ENCODE data around the gene BRMS1. TPM values are rescaled to one million over a fixed set of nuclear protein-coding genes. Genes with fewer than 3 reads are reported as not detected.
"Not testable (repeated sequence)": the region's sequence is repeated elsewhere in the genome, so short reads cannot be mapped to it uniquely, and the experiment has no call there.

BRMS1 gene
- total RNA-seq, 1 experiment from 2014 or later = 93.5 TPM

GRCh38 chr11:66311965-66312548 is 32.8 kb downstream of the BRMS1 start:
- H3K4me1 ChIP-seq (ENCODE audit: insufficient read depth, low read length, poor library complexity, severe bottlenecking) = peaks cover 48% of the 10 kb centered on the region
- intact Hi-C loops (cut with micrococcal nuclease; ENCODE audit: unreplicated experiment) = loop anchor here (1.0 to 5.0 kb wide), 3 partner anchors 16 to 75 kb away; partner anchors contain the start of gene BRMS1
- H3K36me3 ChIP-seq (ENCODE audit: insufficient read depth, low read length, poor library complexity, severe bottlenecking) = no peaks in the 10 kb centered on the region
- DNase-seq (ENCODE audit: low spot score) = peak; percentile 98
- ChIA-PET CTCF (interaction anchor here (0.6 to 2.6 kb wide), 17 partner anchors 10 to 289 kb away, joined by 3 to 17 read pairs (median 5); partner anchors contain the start of genes MRPL11 and YIF1A), POLR2A (ENCODE audit: low non-redundant PET) (interaction anchor here (0.8 to 1.0 kb wide), 4 partner anchors 15 to 155 kb away, joined by 3 to 5 read pairs (median 3); partner anchors contain the start of genes PELI3 and YIF1A)
- peak overlapping the region; percentile 90 for H3K27ac ChIP-seq (ENCODE audit: low read depth, low read length, poor library complexity, severe bottlenecking)
- no peaks in the 10 kb centered on the region for H3K9me3 ChIP-seq (ENCODE audit: low read depth, low read length, poor library complexity, severe bottlenecking)
- H3K4me3 ChIP-seq (ENCODE audit: low read depth, low read length, poor library complexity, severe bottlenecking) = peak overlapping the region; percentile 55
- BruUV-seq (replicated peaks) = no TSS peak
- no peak for TF ChIP-seq EZH2 (IDR thresholded peaks at IDR 0.05; ENCODE audit: borderline replicate concordance, low read depth, low read length, poor library complexity, severe bottlenecking)
- TF ChIP-seq CTCF (conservative IDR thresholded peaks at IDR 0.05; ENCODE audit: low read depth, low read length) = peak; percentile 98
- H3K27me3 ChIP-seq (replicated peaks; ENCODE audit: insufficient read depth, low read depth, low read length, poor library complexity) = no peaks in the 10 kb centered on the region

GRCh38 chr11:66311470-66311964 is 33.4 kb downstream of the BRMS1 start:
- Histone ChIP-seq H3K27ac (ENCODE audit: low read depth, low read length, poor library complexity, severe bottlenecking) (peak overlapping the region; percentile 90), H3K4me1 (ENCODE audit: insufficient read depth, low read length, poor library complexity, severe bottlenecking) (peaks cover 44% of the 10 kb centered on the region), H3K27me3 (replicated peaks; ENCODE audit: insufficient read depth, low read depth, low read length, poor library complexity) (no peaks in the 10 kb centered on the region), H3K9me3 (ENCODE audit: low read depth, low read length, poor library complexity, severe bottlenecking) (no peaks in the 10 kb centered on the region), H3K4me3 (ENCODE audit: low read depth, low read length, poor library complexity, severe bottlenecking) (peak overlapping the region; percentile 55), H3K36me3 (ENCODE audit: insufficient read depth, low read length, poor library complexity, severe bottlenecking) (no peaks in the 10 kb centered on the region)
- TF ChIP-seq CTCF (conservative IDR thresholded peaks at IDR 0.05; ENCODE audit: low read depth, low read length) (no peak), EZH2 (IDR thresholded peaks at IDR 0.05; ENCODE audit: borderline replicate concordance, low read depth, low read length, poor library complexity, severe bottlenecking) (no peak)
- no peak for DNase-seq (ENCODE audit: low spot score)
- ChIA-PET CTCF (interaction anchor here (0.6 to 2.6 kb wide), 9 partner anchors 10 to 77 kb away, joined by 3 to 17 read pairs (median 5); partner anchors contain the start of gene YIF1A), POLR2A (ENCODE audit: low non-redundant PET) (no interaction called here)
- no TSS peak for BruUV-seq (replicated peaks)
- intact Hi-C loops (cut with micrococcal nuclease; ENCODE audit: unreplicated experiment) = loop anchor here (5.0 kb wide), 1 partner anchor 76 kb away; no protein-coding TSS in a partner anchor

- H3K4me1 ChIP-seq (ENCODE audit: insufficient read depth, low read length, poor library complexity, severe bottlenecking) = peaks cover 38% of the 10 kb centered on the region
- H3K36me3 ChIP-seq (ENCODE audit: insufficient read depth, low read length, poor library complexity, severe bottlenecking); POLR2A ChIA-PET (ENCODE audit: low non-redundant PET); H3K27ac ChIP-seq (ENCODE audit: low read depth, low read length, poor library complexity, severe bottlenecking); H3K27me3 ChIP-seq (replicated peaks; ENCODE audit: insufficient read depth, low read depth, low read length, poor library complexity); H3K9me3 ChIP-seq (ENCODE audit: low read depth, low read length, poor library complexity, severe bottlenecking); BruUV-seq (replicated peaks); H3K4me3 ChIP-seq (ENCODE audit: low read depth, low read length, poor library complexity, severe bottlenecking); DNase-seq (ENCODE audit: low spot score): not testable (repeated sequence)
- CTCF ChIA-PET = interaction anchor here (0.6 to 2.6 kb wide), 9 partner anchors 11 to 78 kb away, joined by 3 to 17 read pairs (median 5); partner anchors contain the start of gene YIF1A
- intact Hi-C loops (cut with micrococcal nuclease; ENCODE audit: unreplicated experiment) = loop anchor here (5.0 kb wide), 1 partner anchor 76 kb away; no protein-coding TSS in a partner anchor
Observed at GRCh38 chr11:66310803-66311440, 34.0 kb downstream of the BRMS1 start.
